Spleen (tissue), 11 donors: ENCODE results near the gene RPS18. TPM values are rescaled to one million over a fixed set of nuclear protein-coding genes. Genes with fewer than 3 reads are reported as not detected.
"Not testable (repeated sequence)": the region's sequence is repeated elsewhere in the genome, so short reads cannot be mapped to it uniquely, and the experiment has no call there.

Experiments used
- DNase-seq: peaks from one replicate; pipeline ENCODE4 v3.0.0-alpha.2; 2020
- H3K27ac ChIP-seq, 8 donors: fragments of 200-600 bp; sonication (generic) in 7 of 8; 1 replicate in 4 of 8; 2 replicates in 4 of 8; pipeline versions ENCODE4 v1.5.0 to v1.8.0; 2016 to 2021; ENCODE audit warnings: inconsistent platforms in 4 of 8, mild to moderate bottlenecking in 4 of 8, moderate library complexity in 1 of 8
- H3K27me3 ChIP-seq, 7 donors: fragments of 200-600 bp; sonication (generic) in 6 of 7; replicated peaks in 1 of 7; 1 replicate in 4 of 7; 2 replicates in 3 of 7; pipeline versions ENCODE4 v1.5.0 to v1.8.0; 2016 to 2021; ENCODE audit warnings: inconsistent platforms in 3 of 7, mild to moderate bottlenecking in 1 of 7
- H3K36me3 ChIP-seq, 6 donors: fragments of 200-600 bp; sonication (generic) in 5 of 6; 1 replicate in 4 of 6; 2 replicates in 2 of 6; pipeline versions ENCODE4 v1.5.0 to v1.8.0; 2016 to 2021; ENCODE audit warnings: inconsistent platforms in 2 of 6
- H3K4me1 ChIP-seq, 6 donors: fragments of 200-600 bp; sonication (generic) in 5 of 6; 1 replicate in 3 of 6; 2 replicates in 3 of 6; pipeline versions ENCODE4 v1.5.0 to v1.8.0; 2016 to 2021; ENCODE audit warnings: inconsistent platforms in 3 of 6
- H3K4me3 ChIP-seq, 8 donors: fragments of 200-600 bp; sonication (generic) in 7 of 8; 1 replicate in 4 of 8; 2 replicates in 4 of 8; pipeline versions ENCODE4 v1.5.0 to v1.8.0; 2016 to 2021; ENCODE audit warnings: inconsistent platforms in 4 of 8, mild to moderate bottlenecking in 4 of 8, moderate library complexity in 2 of 8
- H3K9me3 ChIP-seq, 8 donors: fragments of 200-600 bp; sonication (generic) in 7 of 8; 1 replicate in 4 of 8; 2 replicates in 4 of 8; pipeline versions ENCODE4 v1.5.0 to v1.8.0; 2016 to 2021; ENCODE audit warnings: inconsistent platforms in 4 of 8
- POLR2A ChIP-seq, 3 donors: fragments of 450-650 bp; IDR thresholded peaks; one replicate each; pipeline ENCODE4 v1.5.1; 2017; ENCODE audit warnings: antibody characterized with exemption in 3 of 3, mild to moderate bottlenecking in 1 of 3
- POLR2AphosphoS5 ChIP-seq, 3 donors: sonication (generic); formaldehyde crosslinking; IDR thresholded peaks; one replicate each; pipeline ENCODE4 v1.5.1; 2017; ENCODE audit warnings: antibody characterized with exemption in 3 of 3
- WGBS, 5 donors: extraction: QIAGEN DNeasy Blood & Tissue Kit in 3 of 5; methylation state at CpG; one replicate each; pipeline versions ENCODE4 v1.1.5 to v1.1.7; 2013 to 2018; 5-methylcytosine and 5-hydroxymethylcytosine counted together
- intact Hi-C: fragments of 100-400 bp; cut with DNase I; formaldehyde crosslinking; loops from one replicate; pipeline ENCODE4 v1.15.0; 2023; ENCODE audit warnings: low total_unique reads
- polyA plus RNA-seq, 3 donors: library from polyadenylated mRNA; stranded (reverse); fragments of 200-250 nt; gene quantifications; one replicate each; pipeline ENCODE4 v1.2.1, GENCODE V29; 2013
- total RNA-seq, 7 donors: library from RNA; depleted of rRNA in 3 of 7; stranded (reverse); fragments of >200 nt in 3 of 7; fragmentation: NEBNext Ultra II Directional in 4 of 7; extraction: Animal tissue kit (Norgen Biotek cat#: 25700) in 4 of 7; gene quantifications; one replicate each; pipeline versions ENCODE4 v1.1.0 to v1.2.1, GENCODE V29; 2016 to 2021
- TF ChIP-seq, protein P1 (sequence below), 11 experiments: fragments of 200-600 bp in 7 of 11; fragments of 450-650 bp in 4 of 11; sonication (generic) in 4 of 11; IDR thresholded peaks in 8 of 11; conservative IDR thresholded peaks in 3 of 11; 1 replicate in 7 of 11; 2 replicates in 4 of 11; pipeline versions ENCODE4 v1.4.0 to v1.8.0; 2016 to 2021; ENCODE audit warnings: antibody characterized with exemption in 11 of 11, inconsistent platforms in 4 of 11, mild to moderate bottlenecking in 1 of 11
- donor health status: healthy with polysubstance abuse.
- donor health status: DM: no; HTN: no; CAD: no; lungs with moderate emphysema.
- donor health status: DM: no; HTN: no; CAD: no.
- donor health status: Bipolar disorder and iron deficiency.
- donor health status: healthy.
- donor health status: DM: no; HTN: no; CAD: no.
- donor health status: DM: yes; HTN: yes; CAD: no.

RPS18 gene
- total and polyA plus RNA-seq, 10 donors, result 1,471 to 17,605 (median 2,766) TPM

- Histone ChIP-seq H3K36me3 (peaks cover 0 to 86% (median 60%) of the 10 kb centered on the region in 6 donors), H3K4me3 (no peak overlapping the region), H3K27ac (peak overlapping the region in 4 of 8 donors; percentile 97 to 99 (median 98)), H3K9me3 (no peaks in the 10 kb centered on the region), H3K4me1 (peaks cover 32 to 66% (median 49%) of the 10 kb centered on the region in 6 donors), H3K27me3 (no peaks in the 10 kb centered on the region)
- TF ChIP-seq, protein P1, sequence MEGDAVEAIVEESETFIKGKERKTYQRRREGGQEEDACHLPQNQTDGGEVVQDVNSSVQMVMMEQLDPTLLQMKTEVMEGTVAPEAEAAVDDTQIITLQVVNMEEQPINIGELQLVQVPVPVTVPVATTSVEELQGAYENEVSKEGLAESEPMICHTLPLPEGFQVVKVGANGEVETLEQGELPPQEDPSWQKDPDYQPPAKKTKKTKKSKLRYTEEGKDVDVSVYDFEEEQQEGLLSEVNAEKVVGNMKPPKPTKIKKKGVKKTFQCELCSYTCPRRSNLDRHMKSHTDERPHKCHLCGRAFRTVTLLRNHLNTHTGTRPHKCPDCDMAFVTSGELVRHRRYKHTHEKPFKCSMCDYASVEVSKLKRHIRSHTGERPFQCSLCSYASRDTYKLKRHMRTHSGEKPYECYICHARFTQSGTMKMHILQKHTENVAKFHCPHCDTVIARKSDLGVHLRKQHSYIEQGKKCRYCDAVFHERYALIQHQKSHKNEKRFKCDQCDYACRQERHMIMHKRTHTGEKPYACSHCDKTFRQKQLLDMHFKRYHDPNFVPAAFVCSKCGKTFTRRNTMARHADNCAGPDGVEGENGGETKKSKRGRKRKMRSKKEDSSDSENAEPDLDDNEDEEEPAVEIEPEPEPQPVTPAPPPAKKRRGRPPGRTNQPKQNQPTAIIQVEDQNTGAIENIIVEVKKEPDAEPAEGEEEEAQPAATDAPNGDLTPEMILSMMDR (IDR thresholded peaks at IDR 0.05 in 8 of 11, conservative IDR thresholded peaks at IDR 0.05 in 3 of 11), result no peak
- TF ChIP-seq POLR2AphosphoS5 (IDR thresholded peaks at IDR 0.05), result peak in 2 of 3 donors; percentile 28 to 74
- intact Hi-C loops, result no loop called here
- DNase-seq, result peak; percentile 74
- WGBS, 5 donors, result 77 to 92% (median 85%) methylated on average over 5 to 6 of the region's 6 CpGs
These were observed 8.7 kb downstream of the RPS18 start for GRCh38 chr6:33280539-33280938.

DNA sequence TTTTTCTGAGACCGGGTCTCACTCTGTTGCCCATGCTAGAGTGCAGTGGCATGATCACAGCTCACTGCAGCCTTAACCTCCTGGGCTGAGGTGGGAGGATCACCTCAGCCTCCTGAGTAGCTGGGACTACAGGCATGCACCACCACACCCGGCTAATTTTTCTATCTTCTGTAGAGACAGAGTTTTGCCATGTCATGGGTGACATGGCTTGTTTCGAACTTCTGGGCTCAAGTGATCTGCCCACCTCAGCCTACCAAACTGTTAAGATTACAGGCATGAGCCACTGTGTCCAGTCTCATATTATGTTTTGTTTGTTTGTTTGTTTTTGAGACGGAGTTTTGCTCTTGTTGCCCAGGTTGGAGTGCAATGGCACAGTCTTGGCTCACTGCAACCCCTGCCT is 13.3 kb downstream of the RPS18 start:
- H3K27ac ChIP-seq, intact Hi-C loops, H3K27me3 ChIP-seq, H3K4me3 ChIP-seq, DNase-seq, H3K9me3 ChIP-seq: not testable (repeated sequence)
- Histone ChIP-seq H3K36me3 (peaks cover 0 to 78% (median 57%) of the 10 kb centered on the region in 6 donors), H3K4me1 (peaks cover 14 to 52% (median 29%) of the 10 kb centered on the region in 6 donors)
- WGBS, 5 donors, result 87 to 98% (median 91%) methylated on average over 4 of the region's 4 CpGs

GRCh38 chr6:33286946-33287914 is 15.4 kb downstream of the RPS18 start:
- 88 to 94% (median 90%) methylated on average over 22 of the region's 22 CpGs for WGBS, 5 donors
- Histone ChIP-seq H3K27me3 (no peaks in the 10 kb centered on the region), H3K9me3 (no peaks in the 10 kb centered on the region), H3K27ac (no peak overlapping the region), H3K4me3 (peak overlapping the region in 2 of 8 donors; percentile 79 to 86), H3K36me3 (peaks cover 4 to 77% (median 58%) of the 10 kb centered on the region in 6 donors), H3K4me1 (peaks cover 15 to 49% (median 33%) of the 10 kb centered on the region in 6 donors)
- intact Hi-C loops, result no loop called here
- DNase-seq, result no peak
- TF ChIP-seq POLR2AphosphoS5 (IDR thresholded peaks at IDR 0.05), result no peak
- TF ChIP-seq, protein P1 (IDR thresholded peaks at IDR 0.05 in 8 of 11, conservative IDR thresholded peaks at IDR 0.05 in 3 of 11), result no peak
- no peak for TF ChIP-seq POLR2A (IDR thresholded peaks at IDR 0.05)

GRCh38 chr6:33288141-33288920 is 16.5 kb downstream of the RPS18 start:
- intact Hi-C loops, result no loop called here
- H3K27ac ChIP-seq, result peak overlapping the region; percentile 76 to 94 (median 88)
- 9 to 13% (median 10%) methylated on average over 18 to 21 of the region's 21 CpGs for WGBS, 5 donors
- H3K27me3 ChIP-seq, result no peaks in the 10 kb centered on the region
- H3K4me3 ChIP-seq, result peak overlapping the region; percentile 66 to 86 (median 83)
- H3K36me3 ChIP-seq, result peaks cover 4 to 77% (median 60%) of the 10 kb centered on the region in 6 donors
- TF ChIP-seq, protein P1 (IDR thresholded peaks at IDR 0.05 in 8 of 11, conservative IDR thresholded peaks at IDR 0.05 in 3 of 11), result no peak
- TF ChIP-seq POLR2A (IDR thresholded peaks at IDR 0.05), result no peak
- H3K4me1 ChIP-seq, result peaks cover 15 to 54% (median 33%) of the 10 kb centered on the region in 6 donors
- no peaks in the 10 kb centered on the region for H3K9me3 ChIP-seq
- no peak for DNase-seq
